Progenitor cell of endocrine pancreas (in vitro differentiated cells): ENCODE measurements around the gene CHCHD3. TPM values are rescaled to one million over a fixed set of nuclear protein-coding genes. Genes with fewer than 3 reads are reported as not detected.

Experiments used
- DNase-seq: peaks from one replicate; pipeline ENCODE4 v3.0.0; 2021; ENCODE audit warnings: low spot score; ENCODE audit not compliant: unreplicated experiment
- H3K27ac Mint-ChIP-seq: 2 replicates; pipeline ENCODE4 v1.8.0; 2021; ENCODE audit warnings: mild to moderate bottlenecking, moderate library complexity, mixed read lengths
- H3K27me3 Mint-ChIP-seq: 2 replicates; pipeline ENCODE4 v1.8.0; 2021; ENCODE audit warnings: mixed read lengths
- H3K36me3 Mint-ChIP-seq: 2 replicates; pipeline ENCODE4 v1.8.0; 2022; ENCODE audit warnings: mixed read lengths; ENCODE audit not compliant: insufficient read depth
- H3K4me1 Mint-ChIP-seq: 2 replicates; pipeline ENCODE4 v1.8.0; 2021; ENCODE audit warnings: low read depth, mixed read lengths
- H3K4me3 Mint-ChIP-seq: 2 replicates; pipeline ENCODE4 v1.8.0; 2021; ENCODE audit warnings: low read depth, mild to moderate bottlenecking, moderate library complexity, mixed read lengths
- H3K9me3 Mint-ChIP-seq: 2 replicates; pipeline ENCODE4 v1.8.0; 2021; ENCODE audit warnings: low read depth, mixed read lengths
- CTCF ChIP-seq: fragments of 200-600 bp; sonication (generic); IDR thresholded peaks from one replicate; pipeline ENCODE4 v1.5.0; 2021; ENCODE audit warnings: antibody characterized with exemption, mild to moderate bottlenecking; ENCODE audit not compliant: unreplicated experiment
- total RNA-seq: library from RNA; stranded (reverse); gene quantifications from 2 replicates; pipeline ENCODE4 v1.2.1, GENCODE V29; 2021

Gene CHCHD3
- total RNA-seq, 1 donor from 2014 or later = 67.3 TPM

GRCh38 chr7:132759482-132760243, 322.2 kb downstream of the CHCHD3 start:
- Mint-ChIP-seq H3K4me1 (no peaks in the 10 kb centered on the region), H3K4me3 (no peak overlapping the region), H3K9me3 (peaks cover 3% of the 10 kb centered on the region), H3K36me3 (no peaks in the 10 kb centered on the region), H3K27me3 (no peaks in the 10 kb centered on the region), H3K27ac (no peak overlapping the region)
- no peak for TF ChIP-seq CTCF
- DNase-seq = no peak

GRCh38 chr7:132758986-132759385, 322.9 kb downstream of the CHCHD3 start:
- no peak for DNase-seq
- H3K9me3 Mint-ChIP-seq = peaks cover 3% of the 10 kb centered on the region
- TF ChIP-seq CTCF = no peak
- no peaks in the 10 kb centered on the region for H3K4me1 Mint-ChIP-seq
- no peak overlapping the region for H3K4me3 Mint-ChIP-seq
- no peaks in the 10 kb centered on the region for H3K36me3 Mint-ChIP-seq
- no peak overlapping the region for H3K27ac Mint-ChIP-seq
- H3K27me3 Mint-ChIP-seq = no peaks in the 10 kb centered on the region

GRCh38 chr7:132757783-132758182, 324.1 kb downstream of the CHCHD3 start:
- Mint-ChIP-seq H3K4me3 (no peak overlapping the region), H3K36me3 (no peaks in the 10 kb centered on the region), H3K27me3 (no peaks in the 10 kb centered on the region), H3K27ac (no peak overlapping the region), H3K9me3 (peaks cover 3% of the 10 kb centered on the region), H3K4me1 (no peaks in the 10 kb centered on the region)
- DNase-seq = no peak
- TF ChIP-seq CTCF = no peak

- Mint-ChIP-seq H3K27me3 (no peaks in the 10 kb centered on the region), H3K9me3 (peaks cover 3% of the 10 kb centered on the region), H3K27ac (no peak overlapping the region), H3K4me3 (no peak overlapping the region), H3K4me1 (no peaks in the 10 kb centered on the region), H3K36me3 (no peaks in the 10 kb centered on the region)
- no peak for DNase-seq
- no peak for TF ChIP-seq CTCF
These were observed 325.4 kb downstream of the CHCHD3 start for GRCh38 chr7:132756484-132756990.

GRCh38 chr7:132755538-132756483, 326.1 kb downstream of the CHCHD3 start:
- no peak for DNase-seq
- Mint-ChIP-seq H3K27ac (peak overlapping the region; percentile 47), H3K4me3 (no peak overlapping the region), H3K9me3 (peaks cover 3% of the 10 kb centered on the region), H3K4me1 (no peaks in the 10 kb centered on the region), H3K36me3 (no peaks in the 10 kb centered on the region), H3K27me3 (peaks cover 3% of the 10 kb centered on the region)
- TF ChIP-seq CTCF = no peak
